MM.1S (cell line): Measurements from ENCODE around the gene TNNC1.

Experiments
- DNase-seq: peaks from one replicate; pipeline ENCODE4 v3.0.0-alpha.2; 2015
- H2AFZ ChIP-seq: fragments of 300-600 bp; sonication (generic); 2 replicates; pipeline ENCODE4 v1.6.0; 2016; ENCODE audit warnings: antibody characterized with exemption, low read length
- H3F3A ChIP-seq: fragments of 300-600 bp; sonication (generic); 2 replicates; pipeline ENCODE4 v1.6.1; 2016; ENCODE audit warnings: mild to moderate bottlenecking, antibody characterized with exemption, low read length, moderate library complexity, mixed read lengths; ENCODE audit not compliant: insufficient read depth
- H3K27ac ChIP-seq: fragments of 300-600 bp; sonication (generic); 2 replicates; pipeline ENCODE4 v1.5.1; 2016; ENCODE audit warnings: mild to moderate bottlenecking, low read length
- H3K27me3 ChIP-seq: fragments of 300-600 bp; sonication (generic); replicated peaks from 2 replicates; pipeline ENCODE4 v1.6.0; 2016; ENCODE audit warnings: low read length; ENCODE audit not compliant: insufficient read depth
- H3K36me3 ChIP-seq: fragments of 300-600 bp; sonication (generic); replicated peaks from 2 replicates; pipeline ENCODE4 v1.6.1; 2016; ENCODE audit warnings: mild to moderate bottlenecking, low read length, mixed read lengths; ENCODE audit not compliant: insufficient read depth
- H3K4me1 ChIP-seq: fragments of 300-600 bp; sonication (generic); 2 replicates; pipeline ENCODE4 v1.6.1; 2016; ENCODE audit warnings: low read length, mixed read lengths
- H3K4me2 ChIP-seq: fragments of 300-600 bp; sonication (generic); 2 replicates; pipeline ENCODE4 v1.6.0; 2016; ENCODE audit warnings: low read depth, low read length
- H3K4me3 ChIP-seq: fragments of 300-600 bp; sonication (generic); 2 replicates; pipeline ENCODE4 v1.5.1; 2016; ENCODE audit warnings: low read length, mixed read lengths
- H3K79me2 ChIP-seq: fragments of 300-600 bp; sonication (generic); 2 replicates; pipeline ENCODE4 v1.6.1; 2016; ENCODE audit warnings: mixed run types, low read length, mixed read lengths
- H3K9ac ChIP-seq: fragments of 300-600 bp; sonication (generic); 2 replicates; pipeline ENCODE4 v1.6.1; 2016; ENCODE audit warnings: low read length, mixed read lengths
- H3K9me2 ChIP-seq: fragments of 300-600 bp; sonication (generic); replicated peaks from 2 replicates; pipeline ENCODE4 v1.6.1; 2016; ENCODE audit warnings: mild to moderate bottlenecking, low read length, mixed read lengths; ENCODE audit not compliant: insufficient read depth
- H3K9me3 ChIP-seq: fragments of 300-600 bp; sonication (generic); replicated peaks from 2 replicates; pipeline ENCODE4 v1.6.1; 2016; ENCODE audit warnings: mild to moderate bottlenecking, low read length, mixed read lengths; ENCODE audit not compliant: insufficient read depth
- H4K20me1 ChIP-seq: fragments of 300-600 bp; sonication (generic); 2 replicates; pipeline ENCODE4 v1.6.1; 2016; ENCODE audit warnings: mild to moderate bottlenecking, low read length, moderate library complexity, mixed read lengths; ENCODE audit not compliant: insufficient read depth
- EZH2 ChIP-seq: fragments of 300-600 bp; sonication (generic); optimal IDR thresholded peaks from 2 replicates; pipeline ENCODE3; 2017; ENCODE audit warnings: low read depth, mild to moderate bottlenecking, antibody characterized with exemption, low read length, mixed read lengths
- EZH2phosphoT487 ChIP-seq: fragments of 300-600 bp; sonication (generic); IDR thresholded peaks from 2 replicates; pipeline ENCODE4 v1.6.1; 2018; ENCODE audit warnings: antibody characterized with exemption, low read length
- TF ChIP-seq, protein P1 (sequence below): fragments of 300-600 bp; sonication (generic); IDR thresholded peaks from 2 replicates; pipeline ENCODE4 v1.5.1; 2016; ENCODE audit warnings: antibody characterized with exemption, low read length, mixed read lengths

Gene TNNC1

DNA sequence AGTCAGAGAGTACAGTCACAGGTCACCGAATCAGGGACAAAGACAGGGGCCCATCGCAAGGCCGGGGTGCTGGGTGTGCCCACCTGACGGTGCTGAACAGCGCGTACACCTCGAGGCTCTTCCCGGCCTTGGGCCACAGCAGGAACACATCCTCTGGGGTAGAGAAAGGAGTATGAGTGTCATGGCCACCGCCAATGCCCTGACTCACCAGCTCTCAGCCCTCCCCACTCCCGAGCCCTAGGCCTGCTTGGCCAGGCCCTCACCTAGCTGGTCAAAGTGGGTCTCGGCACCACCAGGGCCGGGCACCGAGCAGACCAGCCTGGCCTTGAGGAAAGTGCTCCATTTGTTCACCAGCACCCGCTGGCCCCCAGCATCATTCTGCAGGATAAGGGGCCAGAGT is 13.2 kb downstream of the TNNC1 start:
- Histone ChIP-seq H3K9ac (no peak overlapping the region), H2AFZ (no peak overlapping the region), H3K9me2 (no peaks in the 10 kb centered on the region), H3K4me3 (no peak overlapping the region), H3K79me2 (no peaks in the 10 kb centered on the region), H3K4me1 (peaks cover 5% of the 10 kb centered on the region), H3K9me3 (no peaks in the 10 kb centered on the region), H3K4me2 (no peak overlapping the region), H4K20me1 (no peaks in the 10 kb centered on the region), H3K36me3 (no peaks in the 10 kb centered on the region), H3K27me3 (no peaks in the 10 kb centered on the region), H3F3A (no peaks in the 10 kb centered on the region), H3K27ac (no peak overlapping the region)
- TF ChIP-seq EZH2 (no peak), EZH2phosphoT487 (no peak)
- TF ChIP-seq, protein P1, sequence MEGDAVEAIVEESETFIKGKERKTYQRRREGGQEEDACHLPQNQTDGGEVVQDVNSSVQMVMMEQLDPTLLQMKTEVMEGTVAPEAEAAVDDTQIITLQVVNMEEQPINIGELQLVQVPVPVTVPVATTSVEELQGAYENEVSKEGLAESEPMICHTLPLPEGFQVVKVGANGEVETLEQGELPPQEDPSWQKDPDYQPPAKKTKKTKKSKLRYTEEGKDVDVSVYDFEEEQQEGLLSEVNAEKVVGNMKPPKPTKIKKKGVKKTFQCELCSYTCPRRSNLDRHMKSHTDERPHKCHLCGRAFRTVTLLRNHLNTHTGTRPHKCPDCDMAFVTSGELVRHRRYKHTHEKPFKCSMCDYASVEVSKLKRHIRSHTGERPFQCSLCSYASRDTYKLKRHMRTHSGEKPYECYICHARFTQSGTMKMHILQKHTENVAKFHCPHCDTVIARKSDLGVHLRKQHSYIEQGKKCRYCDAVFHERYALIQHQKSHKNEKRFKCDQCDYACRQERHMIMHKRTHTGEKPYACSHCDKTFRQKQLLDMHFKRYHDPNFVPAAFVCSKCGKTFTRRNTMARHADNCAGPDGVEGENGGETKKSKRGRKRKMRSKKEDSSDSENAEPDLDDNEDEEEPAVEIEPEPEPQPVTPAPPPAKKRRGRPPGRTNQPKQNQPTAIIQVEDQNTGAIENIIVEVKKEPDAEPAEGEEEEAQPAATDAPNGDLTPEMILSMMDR, result no peak
- no peak for DNase-seq

DNA sequence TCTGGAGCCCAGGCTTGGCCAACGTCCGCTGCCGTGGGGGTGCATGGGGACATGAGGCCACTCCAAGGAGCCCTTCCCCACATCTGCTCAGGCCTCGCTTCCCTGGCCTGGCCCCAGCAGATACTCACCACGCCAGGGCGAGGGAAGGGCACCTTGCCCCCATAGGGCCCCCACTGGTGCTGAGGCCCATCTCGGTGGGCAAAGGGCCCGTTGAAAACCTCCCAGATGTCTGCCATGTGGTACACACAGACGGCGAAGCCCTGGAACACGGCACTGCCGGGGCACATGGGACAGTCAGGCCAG is 13.6 kb downstream of the TNNC1 start:
- Histone ChIP-seq H3K79me2 (no peaks in the 10 kb centered on the region), H3K27ac (no peak overlapping the region), H3K27me3 (no peaks in the 10 kb centered on the region), H2AFZ (no peak overlapping the region), H3F3A (no peaks in the 10 kb centered on the region), H3K9ac (no peak overlapping the region), H4K20me1 (no peaks in the 10 kb centered on the region), H3K4me1 (peaks cover 2% of the 10 kb centered on the region), H3K9me3 (no peaks in the 10 kb centered on the region), H3K4me3 (no peak overlapping the region), H3K36me3 (no peaks in the 10 kb centered on the region), H3K4me2 (no peak overlapping the region), H3K9me2 (no peaks in the 10 kb centered on the region)
- TF ChIP-seq, protein P1, result no peak
- TF ChIP-seq EZH2 (no peak), EZH2phosphoT487 (no peak)
- DNase-seq, result no peak

DNA sequence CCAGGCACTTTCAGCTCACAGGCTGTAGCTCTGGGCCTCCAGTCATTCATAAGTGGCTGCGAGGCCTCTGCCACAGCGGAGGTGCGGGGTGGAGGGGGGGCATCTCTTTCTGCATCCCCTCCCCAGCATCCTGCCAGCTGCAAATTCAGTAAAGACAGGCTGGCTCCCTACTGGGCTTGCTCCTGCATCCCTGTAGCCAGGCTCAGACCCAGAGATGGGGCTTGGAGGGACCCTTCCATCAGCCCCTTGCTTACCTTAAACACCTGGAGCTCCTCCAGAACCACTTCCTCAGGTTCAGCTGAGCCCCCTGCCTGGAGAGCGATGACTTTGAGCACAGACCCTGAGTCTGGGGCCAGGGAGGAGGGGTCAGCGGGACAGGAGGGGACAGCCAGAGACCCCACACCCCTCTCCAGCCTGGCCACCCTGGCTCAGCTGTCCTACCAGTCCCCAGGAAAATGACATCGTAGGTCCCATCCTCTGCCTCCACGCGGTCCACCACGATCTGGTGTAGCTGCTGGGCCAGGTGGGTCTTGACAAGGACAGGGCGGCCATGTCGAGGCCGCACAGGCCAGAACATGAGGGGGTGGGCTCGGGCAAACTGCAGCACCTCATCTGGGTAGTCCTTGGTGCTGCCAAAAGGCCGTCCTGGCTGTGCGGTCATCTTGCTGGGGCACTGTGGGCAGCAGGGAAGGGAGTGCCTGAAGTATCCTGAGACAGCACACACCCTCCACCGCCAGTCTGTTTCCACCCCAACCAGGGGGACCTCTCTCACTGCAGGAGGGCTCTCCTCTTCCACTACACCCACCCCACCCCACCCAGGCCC is 14.2 kb downstream of the TNNC1 start:
- H3K4me1 ChIP-seq, result no peaks in the 10 kb centered on the region

More for the DNA sequence above, 14.2 kb downstream of the TNNC1 start:
- no peak overlapping the region for H3K27ac ChIP-seq
- H3K9me2 ChIP-seq, result no peaks in the 10 kb centered on the region
- TF ChIP-seq, protein P1, result no peak
- no peak for TF ChIP-seq EZH2
- no peak for TF ChIP-seq EZH2phosphoT487
- H3K36me3 ChIP-seq, result no peaks in the 10 kb centered on the region
- H2AFZ ChIP-seq, result no peak overlapping the region
- no peaks in the 10 kb centered on the region for H3K79me2 ChIP-seq
- DNase-seq, result no peak
- no peak overlapping the region for H3K4me2 ChIP-seq
- no peaks in the 10 kb centered on the region for H4K20me1 ChIP-seq
- H3K27me3 ChIP-seq, result no peaks in the 10 kb centered on the region
- no peak overlapping the region for H3K9ac ChIP-seq
- H3K9me3 ChIP-seq, result no peaks in the 10 kb centered on the region
- H3F3A ChIP-seq, result no peaks in the 10 kb centered on the region
- no peak overlapping the region for H3K4me3 ChIP-seq
